Neural cell (in vitro differentiated cells): ENCODE results near the gene PI3. TPM values are rescaled to one million over a fixed set of nuclear protein-coding genes. Genes with fewer than 3 reads are reported as not detected.

Experiments used
- H2AFZ ChIP-seq: fragments of 200-600, 300-800 bp; sonication (generic), shearing (Covaris generic); 2 replicates; pipeline ENCODE4 v1.6.0; 2014; ENCODE audit warnings: low read depth, mild to moderate bottlenecking, antibody characterized with exemption, low read length, moderate library complexity
- H3F3A ChIP-seq: fragments of 200-600 bp; shearing (Covaris generic); 2 replicates; pipeline ENCODE4 v1.6.1; 2016; ENCODE audit warnings: mild to moderate bottlenecking, moderate library complexity, mixed read lengths, antibody characterized with exemption, low read length; ENCODE audit not compliant: insufficient read depth, poor library complexity, severe bottlenecking
- H3K27ac ChIP-seq: fragments of 200-600, 300-800 bp; sonication (generic), shearing (Covaris generic); 2 replicates; pipeline ENCODE4 v1.5.1; 2014; ENCODE audit warnings: mild to moderate bottlenecking, low read length, moderate library complexity
- H3K27me3 ChIP-seq: fragments of 300-800, 200-600 bp; sonication (generic), shearing (Covaris generic); 2 replicates; pipeline ENCODE4 v1.6.0; 2014; ENCODE audit warnings: mild to moderate bottlenecking, low read depth, low read length, moderate library complexity; ENCODE audit not compliant: insufficient read depth
- H3K36me3 ChIP-seq: fragments of 300-800, 200-600 bp; sonication (generic), shearing (Covaris generic); 2 replicates; pipeline ENCODE4 v1.5.1; 2014; ENCODE audit warnings: mild to moderate bottlenecking, antibody characterized with exemption, low read length, moderate library complexity; ENCODE audit not compliant: insufficient read depth
- H3K4me2 ChIP-seq: fragments of 300-800, 200-600 bp; sonication (generic), shearing (Covaris generic); 2 replicates; pipeline ENCODE4 v1.6.0; 2014; ENCODE audit warnings: mild to moderate bottlenecking, low read length
- H3K4me3 ChIP-seq: fragments of 300-800, 200-600 bp; sonication (generic), shearing (Covaris generic); 2 replicates; pipeline ENCODE4 v1.5.1; 2014; ENCODE audit warnings: mild to moderate bottlenecking, low read length, moderate library complexity
- H3K79me2 ChIP-seq: fragments of 200-600 bp; shearing (Covaris generic); replicated peaks from 2 replicates; pipeline ENCODE4 v1.6.0; 2014; ENCODE audit warnings: mild to moderate bottlenecking, low read length, moderate library complexity; ENCODE audit not compliant: insufficient read depth
- H3K9ac ChIP-seq: fragments of 300-800, 200-600 bp; sonication (generic), shearing (Covaris generic); 2 replicates; pipeline ENCODE4 v1.6.1; 2016; ENCODE audit warnings: mild to moderate bottlenecking, low read length, mixed read lengths
- H3K9me2 ChIP-seq: fragments of 200-600 bp; shearing (Covaris generic); 2 replicates; pipeline ENCODE4 v1.6.1; 2016; ENCODE audit warnings: mild to moderate bottlenecking, low read length, mixed read lengths; ENCODE audit not compliant: insufficient read depth
- H3K9me3 ChIP-seq: fragments of 200-600, 300-800 bp; sonication (generic), shearing (Covaris generic); 2 replicates; pipeline ENCODE4 v1.6.1; 2016; ENCODE audit warnings: mild to moderate bottlenecking, mixed run types, low read length, moderate library complexity, mixed read lengths
- H4K20me1 ChIP-seq: fragments of 200-600 bp; shearing (Covaris generic); 2 replicates; pipeline ENCODE4 v1.6.1; 2016; ENCODE audit warnings: mild to moderate bottlenecking, mixed run types; ENCODE audit not compliant: insufficient read depth
- EP300 ChIP-seq: fragments of 450-650 bp; conservative IDR thresholded peaks from 2 replicates; pipeline ENCODE4 v1.6.1; 2014; ENCODE audit warnings: antibody characterized with exemption, mild to moderate bottlenecking, moderate library complexity; ENCODE audit not compliant: poor library complexity, severe bottlenecking
- EZH2 ChIP-seq: fragments of 200-600, 300-800 bp; shearing (Covaris generic), sonication (generic); IDR thresholded peaks from 2 replicates; pipeline ENCODE4 v1.6.1; 2014; ENCODE audit warnings: antibody characterized with exemption, low read length, borderline replicate concordance, mild to moderate bottlenecking; ENCODE audit not compliant: insufficient read depth, poor library complexity, severe bottlenecking
- MXI1 ChIP-seq: fragments of 450-650 bp; conservative IDR thresholded peaks from 2 replicates; pipeline ENCODE4 v1.6.1; 2014; ENCODE audit warnings: antibody characterized with exemption, mild to moderate bottlenecking; ENCODE audit not compliant: poor library complexity, severe bottlenecking
- POLR2AphosphoS5 ChIP-seq: IDR thresholded peaks from 2 replicates; pipeline ENCODE4 v1.6.1; 2012
- RAD21 ChIP-seq: fragments of 450-650 bp; conservative IDR thresholded peaks from 2 replicates; pipeline ENCODE4 v1.6.1; 2014; ENCODE audit warnings: antibody characterized with exemption, mild to moderate bottlenecking, moderate library complexity
- SMC3 ChIP-seq: fragments of 450-650 bp; conservative IDR thresholded peaks from 2 replicates; pipeline ENCODE4 v1.6.1; 2014; ENCODE audit warnings: antibody characterized with exemption, mild to moderate bottlenecking, moderate library complexity; ENCODE audit not compliant: poor library complexity
- TAF1 ChIP-seq: IDR thresholded peaks from 2 replicates; pipeline ENCODE4 v1.6.1; 2012; ENCODE audit warnings: low read depth
- polyA plus RNA-seq: library from polyadenylated mRNA; depleted of rRNA; stranded (reverse); fragments of >200 nt; gene quantifications from 2 replicates; pipeline ENCODE4 v1.2.3, GENCODE V29; 2014
- TF ChIP-seq, protein P1 (sequence below): fragments of 450-650 bp; IDR thresholded peaks from 2 replicates; pipeline ENCODE4 v1.5.1; 2014; ENCODE audit warnings: antibody characterized with exemption, mild to moderate bottlenecking, moderate library complexity; ENCODE audit not compliant: poor library complexity, severe bottlenecking
- TF ChIP-seq, protein P2 (sequence below): IDR thresholded peaks from 2 replicates; pipeline ENCODE4 v1.6.1; 2012; ENCODE audit warnings: borderline replicate concordance

The PI3 gene
- polyA plus RNA-seq, 1 donor from 2014 or later: 1.4 TPM

DNA sequence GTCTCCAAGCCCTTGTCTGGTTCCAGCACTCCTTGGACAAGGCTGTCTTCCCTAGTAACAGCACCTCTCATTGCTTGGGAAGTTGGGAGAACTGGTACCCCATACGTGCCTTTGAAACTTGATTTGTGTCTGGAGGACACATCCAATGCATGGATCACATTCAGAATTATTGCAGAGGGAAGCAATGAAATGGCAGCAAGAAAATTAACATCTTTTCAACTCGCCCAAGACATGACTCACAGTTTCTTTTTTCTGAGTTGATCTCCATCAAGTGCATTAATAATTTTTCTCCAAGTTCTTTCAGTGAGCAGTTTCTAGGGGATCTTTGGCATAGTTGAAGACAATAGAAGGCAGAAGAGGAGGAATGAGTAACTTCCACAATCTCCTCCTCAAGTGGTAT lies 22.3 kb upstream of the PI3 start:
- H2AFZ ChIP-seq: no peak overlapping the region
- TF ChIP-seq RAD21 (no peak), EP300 (no peak), EZH2 (no peak), TAF1 (no peak), SMC3 (no peak), MXI1 (no peak), POLR2AphosphoS5 (no peak)
- TF ChIP-seq, protein P1, sequence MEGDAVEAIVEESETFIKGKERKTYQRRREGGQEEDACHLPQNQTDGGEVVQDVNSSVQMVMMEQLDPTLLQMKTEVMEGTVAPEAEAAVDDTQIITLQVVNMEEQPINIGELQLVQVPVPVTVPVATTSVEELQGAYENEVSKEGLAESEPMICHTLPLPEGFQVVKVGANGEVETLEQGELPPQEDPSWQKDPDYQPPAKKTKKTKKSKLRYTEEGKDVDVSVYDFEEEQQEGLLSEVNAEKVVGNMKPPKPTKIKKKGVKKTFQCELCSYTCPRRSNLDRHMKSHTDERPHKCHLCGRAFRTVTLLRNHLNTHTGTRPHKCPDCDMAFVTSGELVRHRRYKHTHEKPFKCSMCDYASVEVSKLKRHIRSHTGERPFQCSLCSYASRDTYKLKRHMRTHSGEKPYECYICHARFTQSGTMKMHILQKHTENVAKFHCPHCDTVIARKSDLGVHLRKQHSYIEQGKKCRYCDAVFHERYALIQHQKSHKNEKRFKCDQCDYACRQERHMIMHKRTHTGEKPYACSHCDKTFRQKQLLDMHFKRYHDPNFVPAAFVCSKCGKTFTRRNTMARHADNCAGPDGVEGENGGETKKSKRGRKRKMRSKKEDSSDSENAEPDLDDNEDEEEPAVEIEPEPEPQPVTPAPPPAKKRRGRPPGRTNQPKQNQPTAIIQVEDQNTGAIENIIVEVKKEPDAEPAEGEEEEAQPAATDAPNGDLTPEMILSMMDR: no peak
- TF ChIP-seq, protein P2, sequence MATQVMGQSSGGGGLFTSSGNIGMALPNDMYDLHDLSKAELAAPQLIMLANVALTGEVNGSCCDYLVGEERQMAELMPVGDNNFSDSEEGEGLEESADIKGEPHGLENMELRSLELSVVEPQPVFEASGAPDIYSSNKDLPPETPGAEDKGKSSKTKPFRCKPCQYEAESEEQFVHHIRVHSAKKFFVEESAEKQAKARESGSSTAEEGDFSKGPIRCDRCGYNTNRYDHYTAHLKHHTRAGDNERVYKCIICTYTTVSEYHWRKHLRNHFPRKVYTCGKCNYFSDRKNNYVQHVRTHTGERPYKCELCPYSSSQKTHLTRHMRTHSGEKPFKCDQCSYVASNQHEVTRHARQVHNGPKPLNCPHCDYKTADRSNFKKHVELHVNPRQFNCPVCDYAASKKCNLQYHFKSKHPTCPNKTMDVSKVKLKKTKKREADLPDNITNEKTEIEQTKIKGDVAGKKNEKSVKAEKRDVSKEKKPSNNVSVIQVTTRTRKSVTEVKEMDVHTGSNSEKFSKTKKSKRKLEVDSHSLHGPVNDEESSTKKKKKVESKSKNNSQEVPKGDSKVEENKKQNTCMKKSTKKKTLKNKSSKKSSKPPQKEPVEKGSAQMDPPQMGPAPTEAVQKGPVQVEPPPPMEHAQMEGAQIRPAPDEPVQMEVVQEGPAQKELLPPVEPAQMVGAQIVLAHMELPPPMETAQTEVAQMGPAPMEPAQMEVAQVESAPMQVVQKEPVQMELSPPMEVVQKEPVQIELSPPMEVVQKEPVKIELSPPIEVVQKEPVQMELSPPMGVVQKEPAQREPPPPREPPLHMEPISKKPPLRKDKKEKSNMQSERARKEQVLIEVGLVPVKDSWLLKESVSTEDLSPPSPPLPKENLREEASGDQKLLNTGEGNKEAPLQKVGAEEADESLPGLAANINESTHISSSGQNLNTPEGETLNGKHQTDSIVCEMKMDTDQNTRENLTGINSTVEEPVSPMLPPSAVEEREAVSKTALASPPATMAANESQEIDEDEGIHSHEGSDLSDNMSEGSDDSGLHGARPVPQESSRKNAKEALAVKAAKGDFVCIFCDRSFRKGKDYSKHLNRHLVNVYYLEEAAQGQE: no peak
- no peaks in the 10 kb centered on the region for H3K79me2 ChIP-seq
- no peak overlapping the region for H3K4me2 ChIP-seq
- H3K9ac ChIP-seq: no peak overlapping the region
- H3K27ac ChIP-seq: no peak overlapping the region
- H3K9me3 ChIP-seq: no peaks in the 10 kb centered on the region
- no peaks in the 10 kb centered on the region for H4K20me1 ChIP-seq
- no peaks in the 10 kb centered on the region for H3K9me2 ChIP-seq
- H3K27me3 ChIP-seq: no peaks in the 10 kb centered on the region
- H3F3A ChIP-seq: no peaks in the 10 kb centered on the region
- H3K36me3 ChIP-seq: no peaks in the 10 kb centered on the region
- no peak overlapping the region for H3K4me3 ChIP-seq

DNA sequence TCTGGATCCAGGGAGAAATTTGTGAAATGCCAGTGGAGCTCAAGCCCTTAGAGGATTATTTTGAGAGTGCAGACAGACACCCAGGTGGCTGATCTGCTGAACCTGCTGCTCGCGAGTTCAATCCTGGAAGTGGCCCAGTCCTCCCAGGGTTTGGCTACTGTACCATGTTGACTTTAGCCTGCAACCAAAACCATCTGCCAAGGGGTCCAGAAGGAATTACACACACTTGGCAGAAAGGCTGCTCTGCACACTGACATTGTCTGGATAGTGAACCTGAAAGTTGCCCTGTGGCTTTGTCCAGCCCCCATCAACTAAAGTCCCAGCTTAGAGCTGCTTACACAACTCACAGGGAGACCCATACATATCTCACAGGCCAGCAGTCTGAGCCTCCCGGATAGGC lies 21.6 kb upstream of the PI3 start:
- no peak overlapping the region for H3K4me2 ChIP-seq
- H3K9me3 ChIP-seq: no peaks in the 10 kb centered on the region
- H3K4me3 ChIP-seq: no peak overlapping the region
- H3K9me2 ChIP-seq: no peaks in the 10 kb centered on the region
- no peaks in the 10 kb centered on the region for H3K36me3 ChIP-seq
- H3K27ac ChIP-seq: no peak overlapping the region
- H3F3A ChIP-seq: no peaks in the 10 kb centered on the region
- H2AFZ ChIP-seq: no peak overlapping the region
- no peak overlapping the region for H3K9ac ChIP-seq
- no peaks in the 10 kb centered on the region for H4K20me1 ChIP-seq
- TF ChIP-seq SMC3: no peak
- TF ChIP-seq MXI1: no peak
- TF ChIP-seq EP300: no peak
- no peak for TF ChIP-seq EZH2
- TF ChIP-seq, protein P1: no peak
- TF ChIP-seq, protein P2: no peak
- TF ChIP-seq RAD21: no peak
- no peak for TF ChIP-seq TAF1
- TF ChIP-seq POLR2AphosphoS5: no peak
- no peaks in the 10 kb centered on the region for H3K27me3 ChIP-seq
- no peaks in the 10 kb centered on the region for H3K79me2 ChIP-seq
